ENCODE results near the gene SPON2.
"Not testable (repeated sequence)": the region's sequence is repeated elsewhere in the genome, so short reads cannot be mapped to it uniquely, and the experiment has no call there.

Gene SPON2

DNA sequence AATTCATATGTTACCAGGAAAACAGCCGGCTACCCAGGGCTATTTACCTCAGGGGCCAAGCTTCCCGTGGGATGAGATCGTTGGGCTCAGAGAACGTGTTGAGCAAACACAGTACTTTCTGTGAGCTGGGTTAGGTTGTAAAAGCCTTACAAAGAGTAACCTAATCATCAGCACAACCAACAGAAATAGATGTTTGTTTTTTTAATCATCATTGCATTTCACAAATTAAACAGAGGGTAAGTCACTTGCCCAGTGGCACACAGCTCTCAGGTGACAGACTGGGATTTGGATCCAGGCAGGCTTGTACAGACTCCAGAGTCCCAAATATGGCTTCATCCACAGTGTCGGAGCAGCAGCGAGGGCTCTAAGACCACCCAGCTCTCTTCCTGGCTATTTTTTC, 20.1 kb downstream of the SPON2 start:
- in situ Hi-C loops (cut with MboI; ENCODE audit: low sequenced_read_pairs): no loop called here

- in situ Hi-C loops (cut with MboI; ENCODE audit: low sequenced_read_pairs): no loop called here
Measured at GRCh38 chr4:1151541-1151940, 20.8 kb downstream of the SPON2 start.

GRCh38 chr4:1150875-1151274, 21.5 kb downstream of the SPON2 start:
- in situ Hi-C loops (cut with MboI; ENCODE audit: low sequenced_read_pairs): no loop called here

DNA sequence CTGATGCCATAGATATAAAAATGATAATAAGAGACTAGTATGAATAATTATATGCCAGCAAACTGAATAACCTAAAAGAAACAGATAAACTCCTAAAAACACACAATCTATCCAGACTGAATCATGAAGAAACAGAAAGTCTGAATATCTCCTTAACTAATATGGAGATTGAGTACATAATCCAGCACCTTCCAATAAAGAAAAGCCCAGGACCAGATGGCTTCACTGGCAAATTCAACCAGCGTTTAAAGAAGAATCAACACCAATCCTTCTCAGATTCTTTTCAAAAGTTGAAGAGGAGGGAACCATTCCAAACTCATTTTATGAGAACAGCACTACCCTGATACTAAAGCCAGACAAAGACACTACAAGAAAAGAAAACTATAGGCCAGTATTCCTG, 32.5 kb downstream of the SPON2 start:
- in situ Hi-C loops (cut with MboI; ENCODE audit: low sequenced_read_pairs): no loop called here

- in situ Hi-C loops (cut with MboI; ENCODE audit: low sequenced_read_pairs): no loop called here
Measured at GRCh38 chr4:1137850-1138249, 34.5 kb downstream of the SPON2 start.

GRCh38 chr4:1137063-1137776, 35.2 kb downstream of the SPON2 start:
- in situ Hi-C loops (cut with MboI; ENCODE audit: low sequenced_read_pairs): no loop called here

- in situ Hi-C loops (cut with MboI; ENCODE audit: low sequenced_read_pairs): no loop called here
Measured at GRCh38 chr4:1136048-1136447, 36.3 kb downstream of the SPON2 start.

GRCh38 chr4:1133033-1133432, 39.4 kb downstream of the SPON2 start:
- in situ Hi-C loops (cut with MboI; ENCODE audit: low sequenced_read_pairs): no loop called here

- in situ Hi-C loops (cut with MboI; ENCODE audit: low sequenced_read_pairs): no loop called here
Measured at GRCh38 chr4:1130316-1131186, 41.8 kb downstream of the SPON2 start.

DNA sequence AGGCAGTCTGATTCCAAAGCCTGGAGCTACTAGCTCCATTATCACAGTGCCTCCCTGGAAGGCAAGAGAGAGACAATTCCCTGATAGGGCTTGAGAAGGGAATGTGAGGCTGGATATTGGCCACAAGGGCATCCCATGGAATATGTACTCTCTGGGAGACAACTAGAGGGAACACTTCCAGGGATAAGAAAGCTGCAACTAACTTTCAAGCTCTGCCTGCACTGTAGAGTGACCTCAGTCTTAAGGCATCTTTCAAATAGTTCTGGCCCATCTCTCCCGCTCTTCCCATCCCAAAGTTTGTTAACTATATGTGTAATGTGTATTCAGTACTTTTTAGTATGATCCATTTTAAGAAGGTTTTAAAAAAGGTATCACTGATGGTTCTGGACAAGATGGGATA, 45.9 kb downstream of the SPON2 start:
- in situ Hi-C loops (cut with MboI; ENCODE audit: low sequenced_read_pairs): no loop called here

GRCh38 chr4:1125466-1125865, 46.9 kb downstream of the SPON2 start:
- in situ Hi-C loops (cut with MboI; ENCODE audit: low sequenced_read_pairs): not testable (repeated sequence)

- in situ Hi-C loops (cut with MboI; ENCODE audit: low sequenced_read_pairs): no loop called here
Measured at GRCh38 chr4:1124818-1125217, 47.6 kb downstream of the SPON2 start.

DNA sequence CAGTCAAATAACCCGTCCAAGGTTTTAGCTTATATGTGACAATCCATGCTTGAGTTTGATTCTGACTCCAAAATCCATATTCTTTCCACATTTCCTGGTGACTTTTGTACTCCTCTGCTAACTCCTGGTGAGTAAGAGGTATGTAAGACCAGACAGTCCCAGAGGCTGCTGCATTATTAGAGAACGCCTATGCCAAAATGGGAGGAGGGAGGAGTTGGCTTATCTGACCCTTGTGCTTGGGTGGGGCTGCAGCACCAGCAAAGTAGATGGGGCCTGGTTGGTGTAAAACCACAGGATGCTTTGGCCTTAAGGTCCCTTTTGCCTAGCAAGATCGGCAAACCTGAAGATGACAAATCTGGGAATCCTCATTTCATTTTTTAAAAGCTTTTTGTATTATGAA, 49.9 kb downstream of the SPON2 start:
- in situ Hi-C loops (cut with MboI; ENCODE audit: low sequenced_read_pairs): no loop called here

All from hTERT RPE-1 (cell line).